ENCODE data around the gene KLF11.
A peak's percentile ranks its signal among the peaks of the same experiment; 100 is the strongest.
"Not testable (repeated sequence)": the region's sequence is repeated elsewhere in the genome, so short reads cannot be mapped to it uniquely, and the experiment has no call there.

KLF11 gene

DNA sequence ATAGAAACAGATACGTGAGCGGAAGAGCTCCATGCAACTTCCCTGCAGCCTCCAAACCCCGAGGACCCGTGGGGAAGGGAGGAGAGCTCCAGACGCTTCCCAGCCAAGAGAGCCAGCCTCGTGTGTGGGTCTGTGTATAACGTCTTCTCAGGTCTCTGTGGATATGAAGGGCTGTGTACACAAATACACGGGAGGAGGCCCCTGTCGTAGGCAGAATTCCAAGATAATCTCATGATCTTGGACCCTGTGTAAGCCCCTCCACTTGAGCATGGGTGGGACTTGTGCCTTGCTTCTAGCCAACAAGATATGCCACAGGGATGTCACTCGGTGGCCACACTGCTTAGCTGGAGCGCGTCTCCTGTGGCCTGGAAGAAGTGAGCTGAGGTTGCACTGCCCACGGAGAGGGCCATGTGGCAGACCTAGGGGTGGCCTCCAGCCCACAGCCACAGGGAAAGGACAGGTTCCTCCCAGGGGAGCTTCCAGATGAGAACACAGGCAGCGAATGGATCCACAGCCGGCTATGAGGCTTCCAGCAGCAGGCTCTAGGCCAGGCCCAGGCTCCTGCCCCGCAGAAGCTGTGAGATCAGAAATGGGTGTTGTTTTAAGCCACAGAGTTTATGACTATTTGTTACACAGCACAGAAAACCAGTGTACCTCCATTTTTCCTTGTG, 15.6 kb upstream of the KLF11 start:
- no peak for DNase-seq

DNA sequence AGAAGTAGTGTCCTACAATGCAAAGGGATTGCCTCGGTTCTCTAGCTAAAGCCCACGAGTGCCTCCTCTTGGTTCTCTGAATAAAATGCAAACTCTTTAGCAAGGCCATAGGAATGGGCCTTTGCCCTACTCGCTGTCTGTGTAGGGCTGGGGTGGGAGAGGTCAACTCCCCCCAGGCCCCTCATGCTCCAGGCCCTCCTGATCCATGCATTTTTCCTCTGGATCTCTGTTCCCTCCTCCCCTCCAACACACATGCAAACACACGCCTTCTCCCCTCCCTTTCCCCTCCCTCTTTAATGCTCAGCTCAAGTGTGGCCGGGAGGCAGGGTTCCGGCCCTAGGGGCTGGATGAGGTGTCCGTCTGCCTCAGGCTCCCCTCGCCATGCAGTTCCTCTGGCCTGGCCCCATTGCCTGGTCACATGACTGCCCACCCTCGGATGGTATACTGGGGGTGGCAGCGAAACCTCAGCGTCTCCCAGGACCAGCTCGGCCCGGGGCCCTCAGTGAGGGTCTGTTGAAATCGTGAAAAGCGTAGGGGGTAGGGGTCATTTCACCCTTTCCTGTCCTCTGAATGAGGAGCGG, 14.9 kb upstream of the KLF11 start:
- no peak for DNase-seq

GRCh38 chr2:10028988-10029874, 14.1 kb upstream of the KLF11 start:
- no peak for DNase-seq

DNA sequence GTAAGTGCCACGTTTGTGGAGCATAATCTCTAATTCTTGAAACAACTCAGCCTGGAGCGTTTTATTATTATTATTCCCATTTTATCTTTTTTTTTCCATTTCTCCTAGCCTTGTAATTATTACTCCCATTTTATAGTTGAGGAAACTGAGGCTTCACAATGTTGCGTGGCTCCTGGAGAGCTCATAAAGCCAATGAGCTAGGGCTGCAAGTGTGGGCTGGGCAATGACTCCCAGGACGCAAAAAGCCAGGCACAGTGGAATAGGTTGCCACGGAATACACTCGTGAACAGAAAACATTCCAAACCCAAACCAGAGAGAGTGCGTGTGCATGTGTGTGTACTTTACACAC, 13.5 kb upstream of the KLF11 start:
- no peak for DNase-seq

GRCh38 chr2:10030311-10030736, 13.0 kb upstream of the KLF11 start:
- no peak for DNase-seq

DNA sequence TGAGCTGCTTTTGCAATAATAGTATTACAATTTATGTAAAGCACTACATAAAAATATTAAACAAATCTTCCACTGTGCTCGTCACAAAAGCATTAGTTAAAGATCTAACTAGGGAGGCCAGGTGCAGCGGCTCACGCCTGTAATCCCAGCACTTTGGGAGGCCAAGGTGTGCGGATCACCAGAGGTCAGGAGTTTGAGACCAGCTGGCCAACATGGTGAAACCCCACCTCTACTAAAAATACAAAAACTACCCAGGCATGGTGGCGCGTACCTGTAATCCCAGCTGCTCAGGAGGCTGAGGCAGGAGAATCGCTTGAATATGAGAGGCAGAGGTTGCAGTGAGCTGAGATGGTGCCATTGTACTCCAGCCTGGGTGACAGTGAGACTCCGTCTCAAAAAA, 12.6 kb upstream of the KLF11 start:
- DNase-seq, result not testable (repeated sequence)

GRCh38 chr2:10031886-10032745, 11.2 kb upstream of the KLF11 start:
- DNase-seq, result no peak

DNA sequence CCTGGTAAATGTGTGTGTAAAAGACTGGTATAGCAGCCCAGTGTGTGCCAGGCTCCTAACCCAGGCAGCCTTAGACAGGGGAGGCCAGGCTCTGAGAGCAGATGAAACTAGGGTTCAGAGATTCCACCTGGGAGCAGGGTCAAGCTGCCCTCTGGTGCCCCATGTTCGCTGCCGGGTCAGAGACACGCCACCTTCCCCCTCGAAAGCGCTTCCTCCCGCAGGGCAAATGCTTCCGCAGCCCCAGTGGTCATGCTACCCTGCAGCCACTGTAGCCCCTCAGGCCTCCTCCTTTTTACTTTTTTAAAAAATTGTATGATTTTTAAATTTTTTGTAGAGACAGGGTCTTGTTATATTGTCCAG, 10.6 kb upstream of the KLF11 start:
- DNase-seq, result no peak

DNA sequence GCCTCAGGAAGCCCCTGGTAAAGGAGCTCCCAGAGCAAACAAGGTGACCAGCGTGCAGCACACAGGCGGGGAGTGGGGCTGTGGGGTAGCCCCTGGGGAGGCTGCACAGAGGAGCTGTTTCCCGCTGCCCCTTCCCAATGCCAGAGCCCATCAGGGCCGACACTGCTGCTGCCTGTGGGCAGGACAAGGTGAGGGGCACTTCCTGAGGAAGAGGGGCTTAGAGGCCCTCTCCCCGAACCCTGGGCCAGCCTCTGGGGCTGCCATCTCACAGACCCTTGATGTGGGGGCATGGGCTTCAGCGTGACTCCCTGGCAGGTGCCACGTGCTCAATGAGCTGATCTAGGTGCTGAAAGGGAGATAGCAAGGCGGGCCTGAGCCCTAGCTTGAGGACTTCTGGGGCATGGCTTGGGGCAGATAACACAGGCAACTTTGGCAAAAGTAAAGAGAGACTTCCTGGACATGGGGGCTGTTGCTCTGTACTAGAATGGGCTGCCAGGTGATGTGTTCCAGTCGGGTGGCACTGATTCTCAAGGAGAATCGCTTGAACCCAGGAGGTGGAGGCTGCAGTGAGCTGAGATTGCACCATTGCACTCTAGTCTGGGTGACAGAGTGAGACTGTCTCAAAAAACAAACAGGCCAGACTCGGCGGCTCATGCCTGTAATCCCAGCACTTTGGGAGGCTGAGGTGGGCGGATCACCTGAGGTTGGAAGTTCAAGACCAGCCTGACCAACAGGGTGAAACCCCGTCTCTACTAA, 9.9 kb upstream of the KLF11 start:
- no peak for DNase-seq

DNA sequence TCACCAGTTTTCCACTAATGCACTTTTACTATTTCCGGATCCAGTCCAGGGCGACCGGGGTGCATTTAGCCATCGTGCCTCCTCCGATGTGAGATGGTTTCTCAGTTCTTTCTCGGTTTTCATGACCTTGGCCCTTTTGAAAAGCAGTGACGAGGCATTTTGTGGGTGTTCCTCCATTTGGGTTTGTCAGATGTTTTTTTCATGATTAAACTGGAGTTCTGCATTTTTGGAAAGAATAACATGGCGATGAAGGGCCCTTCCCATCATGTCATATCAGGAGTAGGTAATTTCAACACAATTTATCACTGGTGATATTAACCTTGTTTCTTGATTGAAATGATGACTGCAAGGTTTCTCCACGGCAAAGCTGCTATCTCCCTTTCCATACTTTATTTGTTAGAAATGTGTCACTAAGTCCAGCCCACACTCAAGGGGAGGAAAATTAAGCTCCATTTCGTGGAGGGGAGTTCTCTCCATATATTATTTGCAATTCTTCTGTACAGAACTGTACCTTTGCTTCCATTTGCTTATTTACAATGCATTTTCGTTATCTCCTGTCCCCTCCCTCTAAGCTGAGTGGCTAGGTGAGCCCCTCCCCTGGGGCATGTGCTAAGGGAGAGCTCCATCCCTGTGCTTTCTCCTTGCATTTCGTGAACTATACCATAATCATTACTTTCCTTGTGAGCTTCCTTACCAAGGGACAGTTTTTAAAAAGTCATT, 8.9 kb upstream of the KLF11 start:
- DNase-seq, result no peak

DNA sequence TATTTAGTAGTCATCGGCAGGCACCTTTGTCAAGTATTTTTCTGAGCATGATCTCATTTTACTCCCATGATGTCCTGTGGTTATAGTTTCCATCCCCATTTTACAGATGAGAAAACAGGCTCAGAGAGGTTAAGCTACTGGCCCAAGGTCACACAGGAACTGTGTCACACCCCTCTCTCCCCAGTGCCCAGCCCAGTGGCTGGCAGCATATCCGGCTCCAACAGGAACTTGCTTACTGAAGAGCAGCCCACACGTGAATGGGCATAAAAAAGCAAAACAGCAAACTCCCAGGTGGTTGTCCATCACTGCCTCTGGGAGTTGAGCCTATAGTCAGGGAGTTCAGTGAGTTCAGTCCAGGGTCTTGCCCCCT, 8.3 kb upstream of the KLF11 start:
- no peak for DNase-seq

- no peak for DNase-seq
Observed at GRCh38 chr2:10035633-10036032, 7.7 kb upstream of the KLF11 start.

DNA sequence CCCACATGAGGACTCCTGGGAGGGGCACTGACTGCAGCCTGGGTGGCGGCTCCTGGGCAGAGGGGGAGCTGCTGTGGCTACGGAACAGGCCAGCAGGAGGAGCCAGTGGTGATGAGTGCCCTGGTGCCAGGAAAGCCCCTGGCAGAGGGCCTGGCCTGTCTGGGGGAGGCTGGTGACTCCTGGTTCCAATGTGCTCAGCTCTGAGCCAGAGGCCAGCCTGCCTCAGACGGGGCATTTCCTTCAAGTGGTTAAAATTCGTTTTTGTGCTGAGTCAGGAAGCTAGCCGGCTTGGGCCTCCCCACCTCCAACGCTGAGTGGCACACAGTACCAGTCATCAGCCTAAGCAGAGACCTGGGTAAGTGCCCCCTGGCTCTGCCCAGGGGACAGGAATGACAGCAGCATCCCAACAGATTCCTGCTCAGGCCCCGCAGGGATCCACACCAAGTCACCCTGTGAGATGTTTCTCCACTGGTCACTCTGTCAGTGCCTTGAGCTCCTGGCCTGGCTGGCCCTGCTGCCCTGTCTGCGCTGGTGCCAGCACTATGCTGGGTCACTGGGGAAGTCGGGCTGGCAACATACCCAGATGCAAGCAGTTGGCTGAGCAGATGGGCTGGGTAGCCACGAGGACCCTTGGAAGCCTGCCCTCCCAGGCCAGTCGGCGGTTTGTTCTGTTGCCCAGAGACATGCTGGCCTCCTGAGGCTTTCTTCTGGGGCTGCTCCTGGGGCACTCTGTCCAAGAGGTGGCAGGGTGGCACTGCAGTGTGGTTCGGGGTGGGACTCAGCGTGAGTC, 7.1 kb upstream of the KLF11 start:
- peak; percentile 63 for DNase-seq

GRCh38 chr2:10038123-10038522, 5.2 kb upstream of the KLF11 start:
- no peak for DNase-seq

DNA sequence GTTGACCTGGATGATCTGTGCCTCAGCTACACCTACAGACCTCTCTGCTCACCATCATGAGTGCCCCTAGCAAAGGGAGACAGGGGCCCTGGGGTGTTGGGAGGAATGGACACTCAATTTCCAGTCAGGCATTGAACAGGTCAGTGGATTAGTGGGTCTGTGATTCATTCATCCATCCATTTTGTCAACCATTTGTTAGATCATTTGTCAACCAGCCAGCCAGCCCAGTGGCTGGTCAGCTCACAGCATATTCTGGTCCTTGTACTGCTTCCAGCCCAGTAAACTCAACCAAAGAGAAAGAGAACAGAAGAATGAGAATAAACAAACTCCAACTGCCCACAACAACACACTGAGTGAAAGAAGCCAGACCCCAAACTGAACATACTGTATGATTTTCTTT, 4.6 kb upstream of the KLF11 start:
- DNase-seq, result no peak

- no peak for DNase-seq
Observed at GRCh38 chr2:10039658-10040410, 3.5 kb upstream of the KLF11 start.

DNA sequence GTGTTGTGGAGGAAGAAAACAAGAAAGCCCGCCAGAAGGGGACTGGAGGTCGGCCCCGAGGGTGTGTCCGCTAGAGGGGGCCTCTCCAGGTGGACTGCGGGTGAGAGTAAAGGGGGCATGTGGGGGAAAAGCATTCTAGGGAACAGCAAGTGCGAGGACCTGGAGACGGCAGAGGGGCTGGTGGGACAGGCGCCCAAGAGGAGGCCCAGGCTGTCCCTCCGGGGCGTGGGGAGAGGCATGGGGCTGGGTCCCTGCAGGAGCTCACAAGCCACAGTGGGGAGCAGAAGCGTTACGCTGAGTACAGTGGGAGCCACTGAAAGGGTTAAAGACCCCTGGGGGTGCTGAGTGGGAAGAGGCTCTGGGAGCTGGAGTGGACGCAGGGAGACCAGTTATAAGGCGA, 1.6 kb upstream of the KLF11 start:
- DNase-seq, result no peak

GRCh38 chr2:10042301-10043161, 819 bp upstream of the KLF11 start:
- DNase-seq, result peak; percentile 79

All from right forelimb (tissue), 1 donor.